Neural cell (in vitro differentiated cells): ENCODE results near the gene RPS3. TPM values are rescaled to one million over a fixed set of nuclear protein-coding genes. Genes with fewer than 3 reads are reported as not detected.
"Not testable (repeated sequence)": the region's sequence is repeated elsewhere in the genome, so short reads cannot be mapped to it uniquely, and the experiment has no call there.

Experiments
- H2AFZ ChIP-seq: fragments of 200-600, 300-800 bp; sonication (generic), shearing (Covaris generic); 2 replicates; pipeline ENCODE4 v1.6.0; 2014; ENCODE audit warnings: low read depth, mild to moderate bottlenecking, antibody characterized with exemption, low read length, moderate library complexity
- H3F3A ChIP-seq: fragments of 200-600 bp; shearing (Covaris generic); 2 replicates; pipeline ENCODE4 v1.6.1; 2016; ENCODE audit warnings: mild to moderate bottlenecking, moderate library complexity, mixed read lengths, antibody characterized with exemption, low read length; ENCODE audit not compliant: insufficient read depth, poor library complexity, severe bottlenecking
- H3K27ac ChIP-seq: fragments of 200-600, 300-800 bp; sonication (generic), shearing (Covaris generic); 2 replicates; pipeline ENCODE4 v1.5.1; 2014; ENCODE audit warnings: mild to moderate bottlenecking, low read length, moderate library complexity
- H3K27me3 ChIP-seq: fragments of 300-800, 200-600 bp; sonication (generic), shearing (Covaris generic); 2 replicates; pipeline ENCODE4 v1.6.0; 2014; ENCODE audit warnings: mild to moderate bottlenecking, low read depth, low read length, moderate library complexity; ENCODE audit not compliant: insufficient read depth
- H3K36me3 ChIP-seq: fragments of 300-800, 200-600 bp; sonication (generic), shearing (Covaris generic); 2 replicates; pipeline ENCODE4 v1.5.1; 2014; ENCODE audit warnings: mild to moderate bottlenecking, antibody characterized with exemption, low read length, moderate library complexity; ENCODE audit not compliant: insufficient read depth
- H3K4me2 ChIP-seq: fragments of 300-800, 200-600 bp; sonication (generic), shearing (Covaris generic); 2 replicates; pipeline ENCODE4 v1.6.0; 2014; ENCODE audit warnings: mild to moderate bottlenecking, low read length
- H3K4me3 ChIP-seq: fragments of 300-800, 200-600 bp; sonication (generic), shearing (Covaris generic); 2 replicates; pipeline ENCODE4 v1.5.1; 2014; ENCODE audit warnings: mild to moderate bottlenecking, low read length, moderate library complexity
- H3K79me2 ChIP-seq: fragments of 200-600 bp; shearing (Covaris generic); replicated peaks from 2 replicates; pipeline ENCODE4 v1.6.0; 2014; ENCODE audit warnings: mild to moderate bottlenecking, low read length, moderate library complexity; ENCODE audit not compliant: insufficient read depth
- H3K9ac ChIP-seq: fragments of 300-800, 200-600 bp; sonication (generic), shearing (Covaris generic); 2 replicates; pipeline ENCODE4 v1.6.1; 2016; ENCODE audit warnings: mild to moderate bottlenecking, low read length, mixed read lengths
- H3K9me2 ChIP-seq: fragments of 200-600 bp; shearing (Covaris generic); 2 replicates; pipeline ENCODE4 v1.6.1; 2016; ENCODE audit warnings: mild to moderate bottlenecking, low read length, mixed read lengths; ENCODE audit not compliant: insufficient read depth
- H3K9me3 ChIP-seq: fragments of 200-600, 300-800 bp; sonication (generic), shearing (Covaris generic); 2 replicates; pipeline ENCODE4 v1.6.1; 2016; ENCODE audit warnings: mild to moderate bottlenecking, mixed run types, low read length, moderate library complexity, mixed read lengths
- H4K20me1 ChIP-seq: fragments of 200-600 bp; shearing (Covaris generic); 2 replicates; pipeline ENCODE4 v1.6.1; 2016; ENCODE audit warnings: mild to moderate bottlenecking, mixed run types; ENCODE audit not compliant: insufficient read depth
- EP300 ChIP-seq: fragments of 450-650 bp; conservative IDR thresholded peaks from 2 replicates; pipeline ENCODE4 v1.6.1; 2014; ENCODE audit warnings: antibody characterized with exemption, mild to moderate bottlenecking, moderate library complexity; ENCODE audit not compliant: poor library complexity, severe bottlenecking
- EZH2 ChIP-seq: fragments of 200-600, 300-800 bp; shearing (Covaris generic), sonication (generic); IDR thresholded peaks from 2 replicates; pipeline ENCODE4 v1.6.1; 2014; ENCODE audit warnings: antibody characterized with exemption, low read length, borderline replicate concordance, mild to moderate bottlenecking; ENCODE audit not compliant: insufficient read depth, poor library complexity, severe bottlenecking
- MXI1 ChIP-seq: fragments of 450-650 bp; conservative IDR thresholded peaks from 2 replicates; pipeline ENCODE4 v1.6.1; 2014; ENCODE audit warnings: antibody characterized with exemption, mild to moderate bottlenecking; ENCODE audit not compliant: poor library complexity, severe bottlenecking
- POLR2AphosphoS5 ChIP-seq: IDR thresholded peaks from 2 replicates; pipeline ENCODE4 v1.6.1; 2012
- RAD21 ChIP-seq: fragments of 450-650 bp; conservative IDR thresholded peaks from 2 replicates; pipeline ENCODE4 v1.6.1; 2014; ENCODE audit warnings: antibody characterized with exemption, mild to moderate bottlenecking, moderate library complexity
- SMC3 ChIP-seq: fragments of 450-650 bp; conservative IDR thresholded peaks from 2 replicates; pipeline ENCODE4 v1.6.1; 2014; ENCODE audit warnings: antibody characterized with exemption, mild to moderate bottlenecking, moderate library complexity; ENCODE audit not compliant: poor library complexity
- TAF1 ChIP-seq: IDR thresholded peaks from 2 replicates; pipeline ENCODE4 v1.6.1; 2012; ENCODE audit warnings: low read depth
- polyA plus RNA-seq: library from polyadenylated mRNA; depleted of rRNA; stranded (reverse); fragments of >200 nt; gene quantifications from 2 replicates; pipeline ENCODE4 v1.2.3, GENCODE V29; 2014
- TF ChIP-seq, protein P1 (sequence below): fragments of 450-650 bp; IDR thresholded peaks from 2 replicates; pipeline ENCODE4 v1.5.1; 2014; ENCODE audit warnings: antibody characterized with exemption, mild to moderate bottlenecking, moderate library complexity; ENCODE audit not compliant: poor library complexity, severe bottlenecking
- TF ChIP-seq, protein P2 (sequence below): IDR thresholded peaks from 2 replicates; pipeline ENCODE4 v1.6.1; 2012; ENCODE audit warnings: borderline replicate concordance

The RPS3 gene
- polyA plus RNA-seq, 1 donor from 2014 or later, result 1,440 TPM

DNA sequence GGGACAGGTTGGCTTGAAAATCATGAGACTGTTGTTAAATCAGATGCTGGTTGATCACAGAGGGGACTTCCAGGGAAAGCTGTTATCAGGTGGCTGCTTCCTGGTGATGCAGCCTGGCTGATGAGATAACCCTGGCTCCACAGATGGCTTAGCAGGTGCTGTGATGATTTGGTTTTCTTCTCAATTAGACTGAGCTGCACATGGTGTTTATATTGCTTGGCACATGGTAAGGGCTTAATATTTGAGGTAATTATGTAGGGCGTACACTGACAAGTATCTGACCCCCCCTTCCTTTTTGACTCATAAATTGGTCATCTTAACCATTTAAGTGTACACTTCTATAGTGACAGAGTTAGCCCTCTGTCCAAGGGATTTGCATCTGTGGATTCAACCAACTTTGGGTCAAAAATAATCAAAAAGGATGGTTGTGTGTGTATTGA is 7.0 kb downstream of the RPS3 start:
- no peak overlapping the region for H3K4me2 ChIP-seq
- H3K4me3 ChIP-seq, result no peak overlapping the region
- TF ChIP-seq, protein P1, sequence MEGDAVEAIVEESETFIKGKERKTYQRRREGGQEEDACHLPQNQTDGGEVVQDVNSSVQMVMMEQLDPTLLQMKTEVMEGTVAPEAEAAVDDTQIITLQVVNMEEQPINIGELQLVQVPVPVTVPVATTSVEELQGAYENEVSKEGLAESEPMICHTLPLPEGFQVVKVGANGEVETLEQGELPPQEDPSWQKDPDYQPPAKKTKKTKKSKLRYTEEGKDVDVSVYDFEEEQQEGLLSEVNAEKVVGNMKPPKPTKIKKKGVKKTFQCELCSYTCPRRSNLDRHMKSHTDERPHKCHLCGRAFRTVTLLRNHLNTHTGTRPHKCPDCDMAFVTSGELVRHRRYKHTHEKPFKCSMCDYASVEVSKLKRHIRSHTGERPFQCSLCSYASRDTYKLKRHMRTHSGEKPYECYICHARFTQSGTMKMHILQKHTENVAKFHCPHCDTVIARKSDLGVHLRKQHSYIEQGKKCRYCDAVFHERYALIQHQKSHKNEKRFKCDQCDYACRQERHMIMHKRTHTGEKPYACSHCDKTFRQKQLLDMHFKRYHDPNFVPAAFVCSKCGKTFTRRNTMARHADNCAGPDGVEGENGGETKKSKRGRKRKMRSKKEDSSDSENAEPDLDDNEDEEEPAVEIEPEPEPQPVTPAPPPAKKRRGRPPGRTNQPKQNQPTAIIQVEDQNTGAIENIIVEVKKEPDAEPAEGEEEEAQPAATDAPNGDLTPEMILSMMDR, result no peak
- TF ChIP-seq POLR2AphosphoS5, result no peak
- no peak for TF ChIP-seq EZH2
- no peak for TF ChIP-seq TAF1
- no peak for TF ChIP-seq MXI1
- TF ChIP-seq RAD21, result no peak
- TF ChIP-seq, protein P2, sequence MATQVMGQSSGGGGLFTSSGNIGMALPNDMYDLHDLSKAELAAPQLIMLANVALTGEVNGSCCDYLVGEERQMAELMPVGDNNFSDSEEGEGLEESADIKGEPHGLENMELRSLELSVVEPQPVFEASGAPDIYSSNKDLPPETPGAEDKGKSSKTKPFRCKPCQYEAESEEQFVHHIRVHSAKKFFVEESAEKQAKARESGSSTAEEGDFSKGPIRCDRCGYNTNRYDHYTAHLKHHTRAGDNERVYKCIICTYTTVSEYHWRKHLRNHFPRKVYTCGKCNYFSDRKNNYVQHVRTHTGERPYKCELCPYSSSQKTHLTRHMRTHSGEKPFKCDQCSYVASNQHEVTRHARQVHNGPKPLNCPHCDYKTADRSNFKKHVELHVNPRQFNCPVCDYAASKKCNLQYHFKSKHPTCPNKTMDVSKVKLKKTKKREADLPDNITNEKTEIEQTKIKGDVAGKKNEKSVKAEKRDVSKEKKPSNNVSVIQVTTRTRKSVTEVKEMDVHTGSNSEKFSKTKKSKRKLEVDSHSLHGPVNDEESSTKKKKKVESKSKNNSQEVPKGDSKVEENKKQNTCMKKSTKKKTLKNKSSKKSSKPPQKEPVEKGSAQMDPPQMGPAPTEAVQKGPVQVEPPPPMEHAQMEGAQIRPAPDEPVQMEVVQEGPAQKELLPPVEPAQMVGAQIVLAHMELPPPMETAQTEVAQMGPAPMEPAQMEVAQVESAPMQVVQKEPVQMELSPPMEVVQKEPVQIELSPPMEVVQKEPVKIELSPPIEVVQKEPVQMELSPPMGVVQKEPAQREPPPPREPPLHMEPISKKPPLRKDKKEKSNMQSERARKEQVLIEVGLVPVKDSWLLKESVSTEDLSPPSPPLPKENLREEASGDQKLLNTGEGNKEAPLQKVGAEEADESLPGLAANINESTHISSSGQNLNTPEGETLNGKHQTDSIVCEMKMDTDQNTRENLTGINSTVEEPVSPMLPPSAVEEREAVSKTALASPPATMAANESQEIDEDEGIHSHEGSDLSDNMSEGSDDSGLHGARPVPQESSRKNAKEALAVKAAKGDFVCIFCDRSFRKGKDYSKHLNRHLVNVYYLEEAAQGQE, result no peak
- no peak for TF ChIP-seq SMC3
- TF ChIP-seq EP300, result no peak
- no peaks in the 10 kb centered on the region for H3K9me3 ChIP-seq
- no peaks in the 10 kb centered on the region for H3F3A ChIP-seq
- peaks cover 5% of the 10 kb centered on the region for H4K20me1 ChIP-seq
- H3K9ac ChIP-seq, result no peak overlapping the region
- no peak overlapping the region for H2AFZ ChIP-seq
- no peaks in the 10 kb centered on the region for H3K9me2 ChIP-seq
- H3K79me2 ChIP-seq, result peaks cover 33% of the 10 kb centered on the region
- H3K27me3 ChIP-seq, result no peaks in the 10 kb centered on the region
- H3K36me3 ChIP-seq, result peaks cover 15% of the 10 kb centered on the region
- no peak overlapping the region for H3K27ac ChIP-seq

DNA sequence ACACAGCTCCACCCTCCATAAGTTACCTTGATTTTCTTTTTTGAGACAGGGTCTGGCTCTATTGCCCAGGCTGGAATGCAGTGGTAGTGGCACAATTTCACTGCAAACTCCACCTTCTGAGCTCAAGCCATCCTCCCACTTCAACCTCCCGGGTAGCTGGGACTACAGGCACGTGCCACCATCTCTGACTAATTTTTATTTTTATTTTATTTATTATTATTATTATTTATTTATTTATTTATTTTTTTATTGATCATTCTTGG is 9.6 kb downstream of the RPS3 start:
- no peak overlapping the region for H3K4me3 ChIP-seq
- no peaks in the 10 kb centered on the region for H4K20me1 ChIP-seq
- no peak for TF ChIP-seq POLR2AphosphoS5
- no peak for TF ChIP-seq RAD21
- TF ChIP-seq EP300, result no peak
- TF ChIP-seq SMC3, result no peak
- TF ChIP-seq EZH2, result no peak
- TF ChIP-seq, protein P1, result no peak
- TF ChIP-seq MXI1, result no peak
- TF ChIP-seq, protein P2, result no peak
- no peak for TF ChIP-seq TAF1
- H3K9ac ChIP-seq, result no peak overlapping the region
- no peak overlapping the region for H2AFZ ChIP-seq
- no peaks in the 10 kb centered on the region for H3K9me3 ChIP-seq
- no peaks in the 10 kb centered on the region for H3F3A ChIP-seq
- no peak overlapping the region for H3K4me2 ChIP-seq
- H3K27me3 ChIP-seq, result no peaks in the 10 kb centered on the region
- H3K27ac ChIP-seq, result no peak overlapping the region
- H3K36me3 ChIP-seq, result peaks cover 10% of the 10 kb centered on the region
- H3K79me2 ChIP-seq, result peaks cover 8% of the 10 kb centered on the region
- H3K9me2 ChIP-seq, result no peaks in the 10 kb centered on the region

DNA sequence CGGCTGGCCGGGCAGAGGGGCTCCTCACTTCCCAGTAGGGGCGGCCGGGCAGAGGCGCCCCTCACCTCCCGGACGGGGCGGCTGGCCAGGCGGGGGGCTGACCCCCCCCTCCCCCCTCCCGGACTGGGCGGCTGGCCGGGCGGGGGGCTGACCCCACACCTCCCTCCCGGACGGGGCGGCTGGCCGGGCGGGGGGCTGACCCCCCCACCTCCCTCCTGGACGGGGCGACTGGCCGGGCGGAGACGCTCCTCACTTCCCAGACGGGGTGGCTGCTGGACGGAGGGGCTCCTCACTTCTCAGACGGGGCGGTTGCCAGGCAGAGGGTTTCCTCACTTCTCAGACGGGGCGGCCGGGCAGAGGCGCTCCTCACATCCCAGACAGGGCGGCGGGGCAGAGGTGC is 10.7 kb downstream of the RPS3 start:
- not testable (repeated sequence) for H3K9me3 ChIP-seq, H3F3A ChIP-seq, H3K4me3 ChIP-seq, H3K9me2 ChIP-seq, H4K20me1 ChIP-seq, H3K27me3 ChIP-seq, H3K4me2 ChIP-seq, H2AFZ ChIP-seq, H3K27ac ChIP-seq, H3K79me2 ChIP-seq, H3K36me3 ChIP-seq, H3K9ac ChIP-seq
